ENCODE measurements around the gene SMYD3. TPM values are rescaled to one million over a fixed set of nuclear protein-coding genes. Genes with fewer than 3 reads are reported as not detected.
A peak's percentile ranks its signal among the peaks of the same experiment; 100 is the strongest.

The SMYD3 gene
- total RNA-seq, 4 donors from 2014 or later, result 33.7 to 105 (median 51.4) TPM

DNA sequence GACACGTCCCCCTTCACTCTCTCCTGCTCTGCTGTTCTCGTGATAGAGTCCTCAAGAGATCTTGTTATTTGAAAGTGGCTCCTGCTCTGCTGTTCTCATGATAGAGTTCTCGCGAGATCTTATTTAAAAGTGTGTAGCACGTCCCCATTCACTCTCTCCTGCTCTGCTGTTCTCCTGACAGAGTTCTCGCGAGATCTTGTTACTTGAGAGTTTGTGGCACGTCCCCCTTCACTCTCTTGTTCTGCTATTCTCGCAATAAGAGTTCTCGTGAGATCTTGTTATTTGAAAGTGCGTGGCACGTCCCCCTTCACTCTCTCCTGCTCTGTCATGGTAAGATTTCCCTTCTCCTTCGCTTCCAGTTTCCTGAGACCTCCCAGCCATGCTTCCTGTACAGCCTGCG, 47.9 kb downstream of the SMYD3 start:
- no peak overlapping the region for H3K4me3 ChIP-seq (replicated peaks in 1 of 3)
- H3K4me1 ChIP-seq, result peaks cover 0 to 6% of the 10 kb centered on the region in 2 donors
- DNase-seq, result no peak
- no peak overlapping the region for H3K27ac ChIP-seq
- TF ChIP-seq, protein P1, sequence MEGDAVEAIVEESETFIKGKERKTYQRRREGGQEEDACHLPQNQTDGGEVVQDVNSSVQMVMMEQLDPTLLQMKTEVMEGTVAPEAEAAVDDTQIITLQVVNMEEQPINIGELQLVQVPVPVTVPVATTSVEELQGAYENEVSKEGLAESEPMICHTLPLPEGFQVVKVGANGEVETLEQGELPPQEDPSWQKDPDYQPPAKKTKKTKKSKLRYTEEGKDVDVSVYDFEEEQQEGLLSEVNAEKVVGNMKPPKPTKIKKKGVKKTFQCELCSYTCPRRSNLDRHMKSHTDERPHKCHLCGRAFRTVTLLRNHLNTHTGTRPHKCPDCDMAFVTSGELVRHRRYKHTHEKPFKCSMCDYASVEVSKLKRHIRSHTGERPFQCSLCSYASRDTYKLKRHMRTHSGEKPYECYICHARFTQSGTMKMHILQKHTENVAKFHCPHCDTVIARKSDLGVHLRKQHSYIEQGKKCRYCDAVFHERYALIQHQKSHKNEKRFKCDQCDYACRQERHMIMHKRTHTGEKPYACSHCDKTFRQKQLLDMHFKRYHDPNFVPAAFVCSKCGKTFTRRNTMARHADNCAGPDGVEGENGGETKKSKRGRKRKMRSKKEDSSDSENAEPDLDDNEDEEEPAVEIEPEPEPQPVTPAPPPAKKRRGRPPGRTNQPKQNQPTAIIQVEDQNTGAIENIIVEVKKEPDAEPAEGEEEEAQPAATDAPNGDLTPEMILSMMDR (IDR thresholded peaks at IDR 0.05), result no peak
- TF ChIP-seq POLR2A (IDR thresholded peaks at IDR 0.05), result no peak
- no peaks in the 10 kb centered on the region for H3K36me3 ChIP-seq
- H3K27me3 ChIP-seq, result no peaks in the 10 kb centered on the region
- H3K9me3 ChIP-seq, result no peaks in the 10 kb centered on the region
- intact Hi-C loops (cut with DNase I), result no loop called here
- WGBS, 2 donors, result 89 to 94% methylated on average over 14 of the region's 14 CpGs

DNA sequence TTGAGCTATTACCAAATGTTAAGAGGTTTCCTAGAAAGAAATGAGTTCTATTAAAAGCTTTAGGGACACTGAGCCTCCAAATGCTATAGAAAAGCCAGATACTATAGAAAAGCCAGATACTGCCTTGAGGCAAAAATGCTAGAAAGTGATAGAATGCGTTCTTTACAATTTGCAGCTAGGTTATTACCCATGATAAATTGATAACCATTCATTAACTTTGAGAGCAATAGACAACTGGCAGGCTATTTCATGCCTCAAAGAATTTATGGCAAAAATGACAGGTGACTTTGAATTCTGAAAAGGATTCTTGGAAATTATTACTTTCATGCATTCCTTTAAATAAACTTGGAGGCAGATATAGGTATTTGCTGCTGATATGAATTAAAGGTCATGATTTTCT, 51.6 kb downstream of the SMYD3 start:
- no peak overlapping the region for H3K4me3 ChIP-seq (replicated peaks in 1 of 3)
- no peak overlapping the region for H3K27ac ChIP-seq
- H3K4me1 ChIP-seq, result peaks cover 0 to 13% of the 10 kb centered on the region in 2 donors
- WGBS, 2 donors, result 89 to 93% methylated on average over 1 of the region's 1 CpG
- intact Hi-C loops (cut with DNase I), result no loop called here
- no peaks in the 10 kb centered on the region for H3K27me3 ChIP-seq
- TF ChIP-seq POLR2A (IDR thresholded peaks at IDR 0.05), result no peak
- TF ChIP-seq, protein P1 (IDR thresholded peaks at IDR 0.05), result no peak
- H3K9me3 ChIP-seq, result no peaks in the 10 kb centered on the region
- H3K36me3 ChIP-seq, result no peaks in the 10 kb centered on the region
- no peak for DNase-seq

DNA sequence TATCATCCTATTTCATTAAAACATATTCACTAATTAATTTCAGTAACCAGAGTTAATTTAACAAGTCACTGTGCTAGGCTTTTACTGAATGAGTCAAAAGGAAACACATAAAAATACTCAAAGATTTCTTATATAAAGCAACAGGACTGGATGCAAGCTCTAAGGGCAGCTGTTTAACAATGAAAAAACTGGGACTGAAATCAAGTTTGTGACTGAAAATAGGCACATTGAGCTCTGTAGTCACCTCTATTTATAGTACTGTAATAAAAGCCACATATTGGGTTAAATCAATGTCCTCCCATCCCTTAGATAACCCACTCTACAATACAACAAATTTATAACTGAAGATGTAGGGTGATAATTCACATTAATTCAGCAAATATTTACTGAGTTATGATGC, 52.4 kb downstream of the SMYD3 start:
- Histone ChIP-seq H3K27ac (no peak overlapping the region), H3K4me1 (peaks cover 0 to 9% of the 10 kb centered on the region in 2 donors), H3K4me3 (replicated peaks in 1 of 3) (no peak overlapping the region), H3K9me3 (no peaks in the 10 kb centered on the region), H3K27me3 (no peaks in the 10 kb centered on the region), H3K36me3 (no peaks in the 10 kb centered on the region)
- no peak for TF ChIP-seq POLR2A (IDR thresholded peaks at IDR 0.05)
- TF ChIP-seq, protein P1 (IDR thresholded peaks at IDR 0.05), result no peak
- DNase-seq, result no peak
- intact Hi-C loops (cut with DNase I), result no loop called here

DNA sequence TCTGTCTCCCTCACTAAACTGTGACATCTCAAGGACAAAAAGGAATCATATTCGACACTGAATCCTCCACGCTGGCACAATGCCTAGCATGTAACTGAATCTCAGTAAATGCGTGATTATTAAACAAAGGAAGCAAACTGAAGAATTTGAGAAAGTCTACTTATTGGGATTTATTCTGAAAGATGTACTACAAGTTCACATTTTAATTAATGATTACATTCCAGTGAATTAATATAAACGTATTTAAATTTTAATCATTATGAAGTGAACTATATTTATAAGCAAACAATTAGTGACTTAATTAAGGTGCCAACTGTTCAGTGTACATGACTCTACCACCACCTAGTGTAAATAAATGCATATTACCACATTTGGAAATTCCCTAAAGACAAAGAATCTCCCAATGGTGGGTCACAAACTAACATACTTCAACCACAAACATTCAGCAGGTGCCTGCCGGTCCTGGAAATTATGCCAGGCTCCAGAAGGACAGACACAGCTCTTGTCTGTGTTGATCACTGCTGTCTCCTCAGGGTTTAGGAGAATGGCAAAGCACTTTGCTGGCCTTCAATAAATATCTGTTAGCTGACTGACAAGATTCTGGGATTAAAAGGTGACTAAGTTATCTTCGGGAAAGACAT, 56.3 kb downstream of the SMYD3 start:
- no peak for TF ChIP-seq POLR2A (IDR thresholded peaks at IDR 0.05)
- TF ChIP-seq, protein P1 (IDR thresholded peaks at IDR 0.05), result peak in 5 of 6 experiments; percentile 10 to 63 (median 52)
- H3K36me3 ChIP-seq, result no peaks in the 10 kb centered on the region
- H3K27ac ChIP-seq, result no peak overlapping the region
- no peaks in the 10 kb centered on the region for H3K9me3 ChIP-seq
- no peak for DNase-seq
- peaks cover 5 to 30% of the 10 kb centered on the region in 2 donors for H3K4me1 ChIP-seq
- intact Hi-C loops (cut with DNase I), result no loop called here
- WGBS, 2 donors, result 66 to 69% methylated on average over 6 of the region's 6 CpGs
- H3K27me3 ChIP-seq, result no peaks in the 10 kb centered on the region
- no peak overlapping the region for H3K4me3 ChIP-seq (replicated peaks in 1 of 3)

DNA sequence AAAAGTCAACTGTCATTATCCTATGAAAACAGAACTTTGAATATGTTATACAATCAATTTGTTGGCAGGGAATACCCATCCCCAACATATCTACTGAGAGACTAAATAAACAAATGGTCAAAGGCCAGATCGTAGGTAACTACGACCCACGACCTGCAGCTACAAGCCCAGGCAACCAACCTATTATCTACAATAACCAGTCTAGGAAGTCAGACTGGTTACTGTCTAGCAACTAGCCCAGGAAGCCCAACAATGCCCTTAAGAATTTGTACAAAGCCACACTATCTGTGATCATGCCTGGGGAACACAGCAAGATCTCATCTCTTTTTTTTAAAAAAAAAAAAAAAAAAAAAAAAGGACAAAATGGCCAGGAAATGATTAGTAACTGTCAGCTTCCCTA, 58.7 kb downstream of the SMYD3 start:
- H3K4me1 ChIP-seq, result peaks cover 5 to 23% of the 10 kb centered on the region in 2 donors
- TF ChIP-seq, protein P1 (IDR thresholded peaks at IDR 0.05), result no peak
- TF ChIP-seq POLR2A (IDR thresholded peaks at IDR 0.05), result no peak
- H3K27me3 ChIP-seq, result no peaks in the 10 kb centered on the region
- no peak overlapping the region for H3K27ac ChIP-seq
- no peaks in the 10 kb centered on the region for H3K36me3 ChIP-seq
- DNase-seq, result no peak
- H3K9me3 ChIP-seq, result no peaks in the 10 kb centered on the region
- 96 to 98% methylated on average over 3 of the region's 3 CpGs for WGBS, 2 donors
- intact Hi-C loops (cut with DNase I), result no loop called here
- no peak overlapping the region for H3K4me3 ChIP-seq (replicated peaks in 1 of 3)
